Peyer's patch (tissue), 4 donors: ENCODE measurements around the gene C10orf71. TPM values are rescaled to one million over a fixed set of nuclear protein-coding genes. Genes with fewer than 3 reads are reported as not detected.

ENCODE experiments used
- DNase-seq, 3 donors: peaks; one replicate each; pipeline ENCODE4 v3.0.0-alpha.2; 2017 to 2019
- H3K27ac ChIP-seq, 4 donors: fragments of 200-600 bp; sonication (generic); one replicate each; pipeline ENCODE4 v1.5.1; 2016 to 2019
- H3K27me3 ChIP-seq, 2 donors: fragments of 200-600 bp; sonication (generic); one replicate each; pipeline ENCODE4 v1.5.1; 2019
- H3K36me3 ChIP-seq, 3 donors: fragments of 200-600 bp; sonication (generic); one replicate each; pipeline ENCODE4 v1.5.1; 2016 to 2019
- H3K4me1 ChIP-seq, 4 donors: fragments of 200-600 bp; sonication (generic); one replicate each; pipeline ENCODE4 v1.5.1; 2016 to 2019
- H3K4me3 ChIP-seq, 4 donors: fragments of 200-600 bp; sonication (generic); 1 replicate in 3 of 4; 2 replicates in 1 of 4; pipeline ENCODE4 v1.5.1; 2016 to 2019; ENCODE audit warnings: mild to moderate bottlenecking in 1 of 4
- H3K9me3 ChIP-seq, 4 donors: fragments of 200-600 bp; sonication (generic); one replicate each; pipeline ENCODE4 v1.5.1; 2016 to 2019; ENCODE audit warnings: mild to moderate bottlenecking in 1 of 4
- POLR2A ChIP-seq, 2 donors: fragments of 450-650 bp; IDR thresholded peaks; one replicate each; pipeline ENCODE4 v1.5.1; 2017; ENCODE audit warnings: antibody characterized with exemption in 2 of 2, mild to moderate bottlenecking in 2 of 2, moderate library complexity in 2 of 2
- total RNA-seq, 4 donors: library from RNA; depleted of rRNA; stranded (reverse); fragments of >200 nt; gene quantifications; one replicate each; pipeline ENCODE4 v1.1.0, GENCODE V29; 2016
- TF ChIP-seq, protein P1 (sequence below), 6 experiments: fragments of 450-650 bp in 4 of 6; fragments of 200-600 bp in 2 of 6; sonication (generic) in 1 of 6; IDR thresholded peaks; one replicate each; pipeline ENCODE4 v1.5.1; 2017 to 2019; ENCODE audit warnings: antibody characterized with exemption in 6 of 6, mild to moderate bottlenecking in 3 of 6, moderate library complexity in 1 of 6

Gene C10orf71
- total RNA-seq, 4 donors from 2014 or later, result not detected

DNA sequence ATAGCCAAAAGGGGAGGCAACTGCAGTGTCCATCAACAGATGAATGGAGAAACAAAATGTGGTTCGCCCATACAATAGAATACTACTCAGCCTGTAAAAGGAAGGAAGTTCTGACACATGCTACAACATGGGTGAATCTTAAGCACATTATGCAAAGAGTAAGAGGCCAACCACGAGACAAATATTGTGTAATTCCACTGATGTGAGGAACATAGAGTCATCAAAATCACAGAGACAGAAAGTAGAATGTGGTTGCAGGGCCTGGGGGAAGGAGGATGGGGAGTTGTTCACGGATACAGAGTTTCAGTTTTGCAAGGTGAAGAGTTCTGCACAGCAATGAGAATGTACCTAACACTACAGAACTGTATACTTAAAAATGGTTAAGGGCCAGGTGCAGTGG, 13.7 kb upstream of the C10orf71 start:
- Histone ChIP-seq H3K4me3 (no peak overlapping the region), H3K9me3 (no peaks in the 10 kb centered on the region), H3K27me3 (no peaks in the 10 kb centered on the region), H3K4me1 (no peaks in the 10 kb centered on the region), H3K27ac (no peak overlapping the region), H3K36me3 (no peaks in the 10 kb centered on the region)
- TF ChIP-seq, protein P1, sequence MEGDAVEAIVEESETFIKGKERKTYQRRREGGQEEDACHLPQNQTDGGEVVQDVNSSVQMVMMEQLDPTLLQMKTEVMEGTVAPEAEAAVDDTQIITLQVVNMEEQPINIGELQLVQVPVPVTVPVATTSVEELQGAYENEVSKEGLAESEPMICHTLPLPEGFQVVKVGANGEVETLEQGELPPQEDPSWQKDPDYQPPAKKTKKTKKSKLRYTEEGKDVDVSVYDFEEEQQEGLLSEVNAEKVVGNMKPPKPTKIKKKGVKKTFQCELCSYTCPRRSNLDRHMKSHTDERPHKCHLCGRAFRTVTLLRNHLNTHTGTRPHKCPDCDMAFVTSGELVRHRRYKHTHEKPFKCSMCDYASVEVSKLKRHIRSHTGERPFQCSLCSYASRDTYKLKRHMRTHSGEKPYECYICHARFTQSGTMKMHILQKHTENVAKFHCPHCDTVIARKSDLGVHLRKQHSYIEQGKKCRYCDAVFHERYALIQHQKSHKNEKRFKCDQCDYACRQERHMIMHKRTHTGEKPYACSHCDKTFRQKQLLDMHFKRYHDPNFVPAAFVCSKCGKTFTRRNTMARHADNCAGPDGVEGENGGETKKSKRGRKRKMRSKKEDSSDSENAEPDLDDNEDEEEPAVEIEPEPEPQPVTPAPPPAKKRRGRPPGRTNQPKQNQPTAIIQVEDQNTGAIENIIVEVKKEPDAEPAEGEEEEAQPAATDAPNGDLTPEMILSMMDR (IDR thresholded peaks at IDR 0.05), result no peak
- no peak for TF ChIP-seq POLR2A (IDR thresholded peaks at IDR 0.05)
- no peak for DNase-seq

DNA sequence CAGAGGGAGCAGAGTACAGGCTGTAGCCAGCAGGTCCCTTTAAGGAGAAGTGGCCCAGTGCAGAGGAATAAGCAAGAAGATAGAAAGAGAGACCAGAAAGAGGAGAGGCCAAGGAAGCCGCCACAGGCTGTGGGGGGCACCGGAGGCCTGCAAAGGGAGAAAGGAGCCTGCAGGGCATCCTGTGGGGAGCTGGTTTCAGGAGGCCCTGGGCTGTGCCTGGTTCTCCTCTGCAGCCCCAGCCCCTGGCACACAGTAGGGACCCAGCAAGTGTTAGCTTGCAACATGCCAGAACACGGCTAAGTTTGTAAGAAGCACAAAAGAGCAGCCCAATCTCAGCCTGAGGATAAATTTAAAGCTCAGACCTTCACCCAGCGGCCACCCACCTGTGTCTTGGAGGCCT, 12.3 kb upstream of the C10orf71 start:
- TF ChIP-seq POLR2A (IDR thresholded peaks at IDR 0.05), result no peak
- TF ChIP-seq, protein P1 (IDR thresholded peaks at IDR 0.05), result no peak
- H3K9me3 ChIP-seq, result no peaks in the 10 kb centered on the region
- no peak for DNase-seq
- no peaks in the 10 kb centered on the region for H3K27me3 ChIP-seq
- no peak overlapping the region for H3K27ac ChIP-seq
- H3K36me3 ChIP-seq, result no peaks in the 10 kb centered on the region
- no peak overlapping the region for H3K4me3 ChIP-seq
- H3K4me1 ChIP-seq, result no peaks in the 10 kb centered on the region

DNA sequence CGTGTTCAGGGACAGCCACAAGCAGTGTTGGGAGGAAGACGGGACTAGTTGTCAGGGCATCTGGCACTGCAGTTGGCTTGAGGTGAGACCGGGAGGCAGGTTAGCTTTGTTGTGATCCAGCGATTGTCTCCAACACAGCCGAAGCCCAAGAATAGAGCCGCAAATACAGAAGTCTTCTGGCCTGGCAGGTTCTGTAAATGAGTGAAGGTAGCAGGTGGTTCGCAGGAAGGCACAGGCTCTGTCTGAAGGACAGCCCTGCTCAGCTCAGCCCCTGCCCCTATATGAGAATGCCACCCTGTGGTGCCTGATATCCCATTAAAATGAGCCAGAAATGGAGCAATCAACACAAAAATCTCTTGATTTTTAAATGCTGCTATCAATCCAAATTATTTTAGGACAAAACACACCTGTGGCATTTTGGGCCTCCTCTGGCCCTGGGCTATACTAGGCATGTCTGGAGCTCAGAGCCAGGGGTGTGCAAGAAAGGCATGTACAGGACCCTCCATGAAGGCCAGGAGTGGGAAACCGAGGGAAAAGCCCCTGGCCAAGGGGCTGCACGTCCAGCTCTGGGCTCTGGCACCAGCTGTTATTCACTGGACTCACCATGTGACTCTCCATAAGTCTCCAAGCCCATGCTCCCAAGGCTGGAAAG, 11.2 kb upstream of the C10orf71 start:
- H3K36me3 ChIP-seq, result no peaks in the 10 kb centered on the region
- DNase-seq, result no peak
- H3K9me3 ChIP-seq, result no peaks in the 10 kb centered on the region
- no peak overlapping the region for H3K4me3 ChIP-seq
- H3K27ac ChIP-seq, result no peak overlapping the region
- no peak for TF ChIP-seq POLR2A (IDR thresholded peaks at IDR 0.05)
- TF ChIP-seq, protein P1 (IDR thresholded peaks at IDR 0.05), result no peak
- H3K4me1 ChIP-seq, result no peaks in the 10 kb centered on the region
- no peaks in the 10 kb centered on the region for H3K27me3 ChIP-seq

DNA sequence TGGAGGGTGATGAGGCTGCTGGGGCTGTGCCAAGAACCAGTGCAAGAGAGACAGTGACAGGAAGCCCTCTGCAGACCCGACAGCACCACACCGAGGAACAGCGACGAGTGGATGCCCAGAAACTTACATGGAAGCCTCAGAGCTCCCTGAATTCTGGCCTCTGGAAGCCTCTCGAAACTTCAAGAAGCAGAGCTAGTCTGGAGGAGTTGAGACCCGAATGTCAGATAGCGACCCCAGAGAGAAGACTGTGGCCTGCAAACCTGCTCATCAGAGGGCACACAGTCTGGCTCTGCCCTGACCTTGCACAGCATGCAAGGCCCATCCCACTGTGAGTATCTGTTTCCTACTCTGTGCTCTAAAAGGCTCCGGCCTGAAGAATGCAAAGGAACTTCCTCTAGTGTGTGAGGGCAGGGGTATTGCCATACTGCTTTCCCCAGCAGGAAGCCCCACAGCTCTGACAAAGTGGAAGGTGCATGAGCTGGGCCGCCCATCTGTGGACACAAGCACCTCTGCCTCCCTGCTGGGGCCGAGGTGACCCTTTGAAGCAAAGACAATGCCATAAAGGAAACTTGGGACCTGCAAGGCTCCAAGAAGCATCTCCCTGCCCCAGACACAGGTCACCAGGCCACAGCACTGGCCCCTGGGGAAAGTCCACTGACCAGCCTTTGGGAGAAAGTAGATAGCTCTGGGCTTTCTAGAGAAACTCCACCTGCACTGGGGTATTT, 10.5 kb upstream of the C10orf71 start:
- Histone ChIP-seq H3K27ac (no peak overlapping the region), H3K4me1 (no peaks in the 10 kb centered on the region), H3K4me3 (no peak overlapping the region), H3K9me3 (no peaks in the 10 kb centered on the region), H3K27me3 (no peaks in the 10 kb centered on the region), H3K36me3 (no peaks in the 10 kb centered on the region)
- TF ChIP-seq, protein P1 (IDR thresholded peaks at IDR 0.05), result no peak
- TF ChIP-seq POLR2A (IDR thresholded peaks at IDR 0.05), result no peak
- no peak for DNase-seq

DNA sequence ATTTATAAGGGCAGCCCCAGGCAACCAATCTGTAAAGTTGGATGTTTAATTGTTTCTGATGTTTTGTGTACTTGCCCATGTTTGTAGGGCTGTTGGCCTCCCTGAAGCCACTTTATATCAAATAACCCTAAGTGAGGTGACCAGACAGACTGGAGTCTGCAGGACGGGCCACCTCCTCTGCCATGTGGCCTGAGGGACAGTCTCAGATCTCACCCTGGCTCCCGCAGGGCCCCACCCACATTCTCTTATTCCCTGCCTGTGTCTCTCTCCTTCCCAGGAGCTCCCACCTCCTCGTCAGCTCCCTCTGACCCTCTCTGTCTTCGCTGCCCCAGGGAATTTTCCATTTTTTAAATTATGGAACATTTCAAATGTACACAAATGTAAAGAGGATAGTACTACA, 9.5 kb upstream of the C10orf71 start:
- no peak overlapping the region for H3K4me3 ChIP-seq
- TF ChIP-seq POLR2A (IDR thresholded peaks at IDR 0.05), result no peak
- TF ChIP-seq, protein P1 (IDR thresholded peaks at IDR 0.05), result no peak
- DNase-seq, result no peak

More for the DNA sequence above, 9.5 kb upstream of the C10orf71 start:
- H3K4me1 ChIP-seq, result no peaks in the 10 kb centered on the region
- no peaks in the 10 kb centered on the region for H3K9me3 ChIP-seq
- H3K27me3 ChIP-seq, result no peaks in the 10 kb centered on the region
- no peaks in the 10 kb centered on the region for H3K36me3 ChIP-seq
- H3K27ac ChIP-seq, result no peak overlapping the region
